GM18511 (cell line): ENCODE results near the gene UNC13A.

Experiments used
- ATAC-seq: cut with Tn5 transposase; IDR thresholded peaks from one replicate; pipeline ENCODE4 v1.9.1; 2021; ENCODE audit warnings: mild to moderate bottlenecking, moderate library complexity; ENCODE audit not compliant: unreplicated experiment

The UNC13A gene

DNA sequence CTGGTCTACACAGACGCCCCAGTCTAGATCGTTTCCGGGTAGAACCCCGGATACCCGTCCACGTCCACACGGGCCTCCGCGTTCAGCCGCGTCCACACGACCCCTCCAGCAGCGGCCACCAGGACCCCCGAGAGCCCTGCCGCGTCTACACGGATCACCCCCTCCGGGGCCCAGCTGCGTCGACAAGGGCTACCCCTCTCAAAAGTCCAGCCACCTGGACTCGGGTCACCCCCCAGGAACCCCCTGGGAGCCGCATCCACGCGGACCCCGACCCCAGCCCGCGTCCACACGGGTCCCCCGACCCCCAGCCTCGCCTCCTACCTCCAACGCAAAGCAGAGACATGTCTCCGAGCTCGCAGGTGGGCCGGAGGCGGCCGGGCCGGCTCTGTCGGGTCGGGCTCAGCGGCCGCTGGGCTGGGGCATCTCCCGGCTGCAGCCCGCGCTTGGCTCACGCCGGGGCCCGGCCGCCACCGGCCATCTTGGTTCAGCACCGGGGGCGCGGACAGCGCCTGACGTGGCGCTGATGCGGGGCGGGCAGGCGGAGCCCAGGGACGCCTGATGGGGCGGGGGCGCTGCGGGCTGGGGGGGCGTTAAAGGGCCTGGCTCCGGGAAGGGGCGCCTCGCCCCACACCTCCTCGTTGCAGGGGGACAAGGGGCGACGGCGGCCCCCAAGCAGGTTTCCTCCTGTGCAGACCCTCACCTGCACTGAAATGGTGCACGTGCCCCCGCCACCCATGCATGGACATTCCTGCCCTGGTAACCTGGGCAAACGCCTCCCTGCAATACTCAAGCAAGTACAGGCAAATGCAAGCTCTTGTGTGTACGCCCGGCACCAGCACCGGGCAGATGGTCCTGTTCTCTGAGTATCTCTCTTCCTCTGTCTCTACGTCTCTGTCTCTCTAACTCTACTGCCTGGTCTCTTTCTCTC lies at the start of gene UNC13A:
Gene UNC13A (minus strand): TSS at position 498 of the 928 bp plus-strand sequence. CDS start 155 bp downstream, at position 343.
- ATAC-seq: no peak

DNA sequence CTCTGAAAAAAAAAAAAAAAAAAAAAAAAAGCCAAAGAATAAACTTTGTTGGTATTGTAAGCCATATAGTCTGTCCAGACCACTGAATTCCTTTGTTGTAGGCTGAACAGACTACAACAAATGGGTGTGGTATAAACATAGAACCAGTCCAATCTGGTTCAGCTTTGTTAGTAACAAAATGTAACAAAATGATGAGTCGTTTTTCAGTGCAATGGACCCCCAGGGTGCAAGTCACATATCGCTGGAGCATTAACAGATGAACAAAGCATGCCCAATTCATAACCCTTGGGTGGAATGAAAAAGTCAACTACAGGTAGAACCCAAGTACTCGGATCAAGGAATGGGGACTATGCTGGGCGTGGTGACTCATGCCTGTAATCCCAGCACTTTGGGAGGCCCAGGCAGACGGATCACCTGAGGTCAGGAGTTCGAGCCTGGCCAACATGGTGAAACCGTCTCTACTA lies 49.6 kb upstream of the UNC13A start:
- no peak for ATAC-seq

DNA sequence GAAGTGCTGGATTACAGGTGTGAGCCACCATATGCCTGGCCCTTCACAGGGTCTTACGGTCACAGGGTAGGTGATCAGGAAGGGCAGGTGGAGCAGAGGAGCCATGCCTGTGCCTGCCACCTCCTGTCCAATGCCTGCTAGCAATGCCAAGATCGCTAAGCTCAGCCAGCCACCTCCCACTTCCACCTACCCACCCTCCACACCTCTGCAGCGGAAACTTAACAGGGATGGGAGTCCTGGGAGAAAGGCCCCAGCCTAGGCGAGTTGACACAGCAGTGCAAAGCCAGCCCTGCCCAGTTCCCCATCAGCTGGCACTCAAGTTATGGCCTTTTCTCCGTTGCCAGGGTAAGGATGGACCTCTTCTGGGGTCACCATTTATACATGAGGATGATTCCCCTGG lies 47.3 kb upstream of the UNC13A start:
- no peak for ATAC-seq

DNA sequence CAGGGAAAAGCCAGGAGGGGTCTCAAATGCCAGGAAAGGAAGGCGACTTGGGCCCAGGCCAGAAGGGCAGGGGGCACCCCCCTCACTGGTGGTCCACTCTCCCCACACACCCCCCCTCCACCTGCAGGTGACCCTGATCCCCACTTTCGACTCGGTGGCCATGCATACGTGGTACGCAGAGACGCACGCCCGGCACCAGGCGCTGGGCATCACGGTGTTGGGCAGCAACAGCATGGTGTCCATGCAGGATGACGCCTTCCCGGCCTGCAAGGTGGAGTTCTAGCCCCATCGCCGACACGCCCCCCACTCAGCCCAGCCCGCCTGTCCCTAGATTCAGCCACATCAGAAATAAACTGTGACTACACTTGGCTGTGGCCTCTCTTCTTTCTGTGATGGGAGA lies 46.0 kb upstream of the UNC13A start:
- no peak for ATAC-seq

DNA sequence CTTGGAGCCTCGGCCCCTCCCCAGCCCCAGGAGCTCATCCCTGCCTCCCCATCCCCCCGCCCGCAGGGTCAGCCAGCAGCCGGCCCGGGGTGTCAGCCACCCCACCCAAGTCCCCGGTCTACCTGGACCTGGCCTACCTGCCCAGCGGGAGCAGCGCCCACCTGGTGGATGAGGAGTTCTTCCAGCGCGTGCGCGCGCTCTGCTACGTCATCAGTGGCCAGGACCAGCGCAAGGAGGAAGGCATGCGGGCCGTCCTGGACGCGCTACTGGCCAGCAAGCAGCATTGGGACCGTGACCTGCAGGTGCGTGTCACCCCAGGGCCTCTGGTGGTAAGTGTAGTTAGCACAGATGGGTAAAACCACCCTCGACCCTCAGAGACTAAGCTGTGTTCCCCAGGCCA lies 45.0 kb upstream of the UNC13A start:
- no peak for ATAC-seq

DNA sequence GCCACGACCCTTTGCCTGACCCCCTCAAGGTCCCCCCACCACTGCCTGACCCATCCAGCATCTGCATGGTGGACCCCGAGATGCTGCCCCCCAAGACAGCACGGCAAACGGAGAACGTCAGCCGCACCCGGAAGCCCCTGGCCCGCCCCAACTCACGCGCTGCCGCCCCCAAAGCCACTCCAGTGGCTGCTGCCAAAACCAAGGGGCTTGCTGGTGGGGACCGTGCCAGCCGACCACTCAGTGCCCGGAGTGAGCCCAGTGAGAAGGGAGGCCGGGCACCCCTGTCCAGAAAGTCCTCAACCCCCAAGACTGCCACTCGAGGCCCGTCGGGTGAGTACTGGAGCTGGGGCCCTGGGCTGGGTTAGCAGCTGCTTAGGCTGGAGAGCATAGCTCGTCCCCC lies 39.7 kb upstream of the UNC13A start:
- ATAC-seq: no peak

DNA sequence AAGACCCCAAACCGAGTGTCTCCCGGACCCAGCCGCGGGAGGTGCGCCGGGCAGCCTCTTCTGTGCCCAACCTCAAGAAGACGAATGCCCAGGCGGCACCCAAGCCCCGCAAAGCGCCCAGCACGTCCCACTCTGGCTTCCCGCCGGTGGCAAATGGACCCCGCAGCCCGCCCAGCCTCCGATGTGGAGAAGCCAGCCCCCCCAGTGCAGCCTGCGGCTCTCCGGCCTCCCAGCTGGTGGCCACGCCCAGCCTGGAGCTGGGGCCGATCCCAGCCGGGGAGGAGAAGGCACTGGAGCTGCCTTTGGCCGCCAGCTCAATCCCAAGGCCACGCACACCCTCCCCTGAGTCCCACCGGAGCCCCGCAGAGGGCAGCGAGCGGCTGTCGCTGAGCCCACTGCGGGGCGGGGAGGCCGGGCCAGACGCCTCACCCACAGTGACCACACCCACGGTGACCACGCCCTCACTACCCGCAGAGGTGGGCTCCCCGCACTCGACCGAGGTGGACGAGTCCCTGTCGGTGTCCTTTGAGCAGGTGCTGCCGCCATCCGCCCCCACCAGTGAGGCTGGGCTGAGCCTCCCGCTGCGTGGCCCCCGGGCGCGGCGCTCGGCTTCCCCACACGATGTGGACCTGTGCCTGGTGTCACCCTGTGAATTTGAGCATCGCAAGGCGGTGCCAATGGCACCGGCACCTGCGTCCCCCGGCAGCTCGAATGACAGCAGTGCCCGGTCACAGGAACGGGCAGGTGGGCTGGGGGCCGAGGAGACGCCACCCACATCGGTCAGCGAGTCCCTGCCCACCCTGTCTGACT lies 39.0 kb upstream of the UNC13A start:
- ATAC-seq: no peak

DNA sequence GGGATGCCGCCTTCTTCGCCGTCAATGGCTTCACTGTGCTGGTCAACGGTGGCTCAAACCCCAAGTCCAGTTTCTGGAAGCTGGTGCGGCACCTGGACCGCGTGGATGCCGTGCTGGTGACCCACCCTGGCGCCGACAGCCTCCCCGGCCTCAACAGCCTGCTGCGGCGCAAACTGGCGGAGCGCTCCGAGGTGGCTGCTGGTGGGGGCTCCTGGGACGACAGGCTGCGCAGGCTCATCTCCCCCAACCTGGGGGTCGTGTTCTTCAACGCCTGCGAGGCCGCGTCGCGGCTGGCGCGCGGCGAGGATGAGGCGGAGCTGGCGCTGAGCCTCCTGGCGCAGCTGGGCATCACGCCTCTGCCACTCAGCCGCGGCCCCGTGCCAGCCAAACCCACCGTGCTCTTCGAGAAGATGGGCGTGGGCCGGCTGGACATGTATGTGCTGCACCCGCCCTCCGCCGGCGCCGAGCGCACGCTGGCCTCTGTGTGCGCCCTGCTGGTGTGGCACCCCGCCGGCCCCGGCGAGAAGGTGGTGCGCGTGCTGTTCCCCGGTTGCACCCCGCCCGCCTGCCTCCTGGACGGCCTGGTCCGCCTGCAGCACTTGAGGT lies 38.1 kb upstream of the UNC13A start:
- ATAC-seq: no peak

DNA sequence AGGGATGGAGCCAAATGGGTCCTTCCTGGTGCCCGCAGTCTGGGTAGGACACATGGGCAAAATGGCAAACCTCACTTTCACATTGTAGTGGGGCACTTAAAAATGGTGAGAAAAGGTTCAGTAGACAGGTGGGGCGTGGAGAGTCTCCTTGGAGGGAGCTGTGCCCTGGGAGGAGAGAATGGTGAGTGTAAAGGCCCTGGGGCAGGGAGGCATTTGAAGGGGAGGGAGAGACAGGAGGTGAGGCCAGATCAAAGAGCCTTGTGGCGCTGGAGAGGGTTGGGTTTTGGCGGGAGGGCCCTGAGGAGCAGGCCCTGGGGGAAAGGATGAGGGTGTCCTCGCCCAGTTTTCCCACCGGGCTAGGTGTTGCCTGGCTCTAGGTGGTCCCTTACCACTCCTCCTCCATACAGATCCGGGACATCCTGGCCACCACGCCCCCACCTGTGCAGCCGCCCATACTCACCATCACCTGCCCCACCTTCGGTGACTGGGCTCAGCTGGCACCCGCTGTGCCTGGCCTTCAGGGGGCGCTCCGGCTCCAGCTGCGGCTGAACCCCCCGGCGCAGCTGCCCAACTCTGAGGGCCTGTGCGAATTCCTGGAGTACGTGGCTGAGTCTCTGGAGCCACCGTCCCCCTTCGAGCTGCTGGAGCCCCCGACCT lies 37.4 kb upstream of the UNC13A start:
- ATAC-seq: no peak

DNA sequence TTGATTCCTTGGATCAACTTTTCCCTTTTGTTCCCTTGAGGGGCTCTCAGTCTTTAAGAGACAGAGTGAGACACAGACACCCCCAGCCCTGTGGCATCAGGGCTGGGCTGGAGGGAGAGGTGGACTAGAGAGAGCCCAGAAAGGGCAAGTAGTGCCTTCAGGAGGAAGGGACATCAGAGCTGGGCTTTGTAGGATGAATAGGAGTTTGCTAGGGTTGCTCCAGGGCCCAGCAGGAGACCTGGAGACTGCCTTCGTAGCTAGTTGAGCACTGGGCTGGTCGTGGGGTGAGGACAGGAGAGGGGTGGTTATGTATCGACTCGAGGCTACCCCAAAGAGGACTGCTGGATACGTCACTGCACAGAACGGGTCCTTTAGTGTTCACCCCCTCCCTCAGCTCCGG lies 36.5 kb upstream of the UNC13A start:
- no peak for ATAC-seq

DNA sequence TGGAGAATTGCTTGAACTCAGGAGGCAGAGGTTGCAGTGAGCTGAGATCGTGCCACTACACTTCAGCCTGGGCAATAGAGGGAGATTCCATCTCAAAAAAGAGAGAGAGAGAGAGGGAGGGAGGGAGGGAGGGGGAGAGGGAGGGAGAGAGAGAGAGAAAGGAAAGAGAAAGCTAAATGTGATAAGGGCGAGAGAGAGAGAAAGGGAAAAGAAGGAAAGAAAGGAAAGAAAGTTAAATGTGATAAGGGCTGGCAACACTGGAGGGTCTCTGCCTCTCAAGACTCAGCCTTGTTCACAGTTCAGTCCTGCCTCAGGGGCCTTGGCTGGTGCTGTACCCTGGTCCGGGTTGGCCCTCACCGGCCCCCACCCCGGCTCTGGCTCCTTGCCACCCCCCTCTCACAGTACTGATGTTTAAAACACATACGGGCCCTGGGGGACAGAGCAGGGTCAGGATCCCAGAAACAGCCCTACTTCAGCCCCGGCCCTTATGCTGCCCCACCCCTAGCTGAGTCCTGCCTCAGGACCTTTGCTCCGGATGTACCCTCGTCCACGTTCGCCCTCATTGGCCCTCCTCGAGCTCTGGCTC lies 34.6 kb upstream of the UNC13A start:
- no peak for ATAC-seq

DNA sequence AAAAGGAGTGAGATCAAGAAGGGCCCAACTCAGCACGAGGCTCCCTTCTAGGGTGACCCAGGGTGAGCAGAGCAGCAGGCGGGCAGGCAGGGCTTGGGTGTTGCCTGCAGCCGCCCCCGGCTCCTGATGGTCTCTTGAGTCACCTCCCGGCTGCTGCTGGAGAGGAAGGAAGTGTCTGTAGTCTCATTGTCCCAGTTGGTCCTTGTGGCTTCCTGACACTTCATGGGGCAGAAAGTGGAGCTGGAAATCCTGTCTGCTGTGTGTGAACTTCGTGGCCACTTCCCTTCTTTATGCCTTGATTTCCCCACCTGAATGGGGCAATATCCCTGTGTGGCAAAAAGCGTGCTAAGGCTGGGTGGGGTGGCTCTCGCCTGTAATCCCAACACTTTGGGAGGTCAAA lies 33.7 kb upstream of the UNC13A start:
- ATAC-seq: no peak

DNA sequence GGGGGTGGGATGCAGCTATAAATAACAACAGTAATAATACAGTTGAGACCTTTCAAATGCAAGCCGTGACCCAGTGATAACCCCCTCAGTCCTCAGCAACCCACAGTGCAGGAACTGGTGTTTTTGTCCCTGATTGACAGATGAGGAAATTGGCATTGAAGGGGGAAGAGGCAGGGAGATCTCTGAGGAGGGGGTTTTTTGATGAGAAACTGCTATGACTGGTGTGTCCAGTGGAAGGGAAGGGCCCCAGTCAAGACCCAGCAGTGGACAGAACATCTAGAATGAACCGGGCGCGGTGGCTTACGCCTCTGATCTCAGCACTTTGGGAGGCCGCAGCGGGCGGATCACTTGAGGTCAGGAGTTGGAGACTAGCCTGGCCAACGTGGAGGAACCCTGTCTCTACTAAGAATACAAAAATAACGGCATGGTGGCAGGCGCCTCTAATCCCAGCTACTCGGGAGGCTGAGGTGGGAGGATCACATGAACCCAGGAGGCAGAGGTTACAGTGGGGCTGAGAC lies 33.0 kb upstream of the UNC13A start:
- no peak for ATAC-seq

DNA sequence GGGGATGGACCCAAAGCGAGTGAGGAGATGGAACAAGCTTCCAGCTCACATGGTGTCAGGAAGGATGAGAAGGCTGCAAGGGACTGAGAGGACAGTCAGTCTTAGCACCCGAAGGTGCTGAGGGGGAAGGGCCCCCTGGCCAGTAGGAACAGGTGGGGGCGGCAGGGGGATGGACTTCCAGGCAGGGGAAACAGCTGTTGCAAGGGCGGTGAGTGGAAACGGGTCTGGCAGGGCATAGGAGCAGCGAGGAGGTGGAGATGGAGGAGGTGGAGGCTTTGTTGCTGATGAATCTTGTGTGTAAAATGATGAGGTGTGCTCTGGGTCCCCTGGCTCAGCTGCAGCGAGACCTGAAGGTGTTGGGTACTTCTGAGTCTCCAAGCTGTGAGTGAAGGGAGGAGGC lies 32.3 kb upstream of the UNC13A start:
- ATAC-seq: no peak

DNA sequence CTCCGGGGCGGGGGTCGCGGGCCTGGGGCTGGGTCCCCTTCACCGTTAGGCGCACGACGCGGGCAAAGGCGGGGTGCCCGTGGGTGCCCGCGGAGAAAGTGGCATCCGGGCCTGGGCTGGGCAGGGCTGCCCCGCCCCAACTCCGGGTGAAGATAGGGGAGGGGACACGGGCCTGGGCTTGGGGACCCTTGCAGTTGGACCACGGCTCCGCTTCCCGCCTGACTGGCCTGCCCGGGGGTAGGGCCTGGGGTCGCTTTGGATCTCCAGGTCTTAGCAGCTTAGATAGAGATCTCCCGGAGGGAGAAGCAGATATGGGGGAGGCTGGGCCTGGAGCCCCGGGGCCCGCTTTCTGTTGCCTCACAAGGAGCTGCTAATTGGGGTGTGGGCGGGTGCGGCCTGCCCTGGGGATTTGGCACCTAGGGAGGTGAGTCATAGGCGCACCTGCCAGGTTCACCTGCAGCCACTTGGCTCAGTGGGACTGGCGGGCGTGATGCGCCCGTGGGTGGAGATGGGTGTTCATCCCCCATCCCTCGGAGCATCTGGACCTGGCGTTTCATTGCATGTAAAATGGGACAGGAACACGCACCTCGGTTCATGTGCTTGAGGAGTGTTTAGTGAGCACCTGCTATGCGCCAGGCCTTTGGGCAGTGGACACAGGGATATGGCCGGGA lies 31.7 kb upstream of the UNC13A start:
- peak; percentile 31 for ATAC-seq

DNA sequence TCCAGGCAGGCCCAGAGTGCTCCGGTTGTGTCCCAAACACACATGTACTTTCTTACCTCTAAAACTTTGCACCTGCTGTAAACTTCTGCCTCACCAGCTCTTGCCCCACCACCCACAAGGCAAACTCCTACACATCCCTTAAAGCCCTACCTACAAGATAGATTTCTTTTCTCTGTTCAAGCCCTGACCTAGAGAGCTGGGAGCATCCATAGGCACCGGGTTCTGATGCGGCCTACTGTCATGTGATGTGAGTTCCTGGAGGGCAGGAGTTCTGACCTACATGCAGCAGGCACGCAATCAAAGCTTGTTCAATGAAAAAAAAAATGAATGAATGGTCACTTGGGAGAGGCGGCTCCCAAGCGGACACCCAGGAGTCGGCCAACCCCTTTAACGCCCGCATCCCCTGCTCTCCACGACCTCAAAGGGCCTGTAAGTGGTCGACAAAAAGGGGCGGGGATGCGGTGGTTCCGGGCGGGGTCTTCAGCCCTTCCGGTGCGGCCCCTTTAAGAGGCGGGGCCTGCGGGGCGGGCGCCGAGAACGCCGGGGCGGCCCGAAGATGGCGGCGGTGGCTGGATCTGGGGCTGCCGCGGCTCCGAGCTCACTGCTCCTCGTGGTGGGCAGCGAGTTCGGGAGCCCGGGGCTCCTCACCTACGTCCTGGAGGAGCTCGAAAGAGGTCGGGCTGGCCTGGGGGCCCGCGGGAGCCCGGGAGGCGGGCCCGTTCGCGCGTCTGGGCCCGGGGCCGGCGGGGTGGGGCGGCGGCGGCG lies 31.0 kb upstream of the UNC13A start, which contains the start of gene MAP1S:
Gene MAP1S (plus strand): TSS at position 534 of the 765 bp plus-strand sequence. CDS start 23 bp downstream, at position 557.
- peak; percentile 74 for ATAC-seq

DNA sequence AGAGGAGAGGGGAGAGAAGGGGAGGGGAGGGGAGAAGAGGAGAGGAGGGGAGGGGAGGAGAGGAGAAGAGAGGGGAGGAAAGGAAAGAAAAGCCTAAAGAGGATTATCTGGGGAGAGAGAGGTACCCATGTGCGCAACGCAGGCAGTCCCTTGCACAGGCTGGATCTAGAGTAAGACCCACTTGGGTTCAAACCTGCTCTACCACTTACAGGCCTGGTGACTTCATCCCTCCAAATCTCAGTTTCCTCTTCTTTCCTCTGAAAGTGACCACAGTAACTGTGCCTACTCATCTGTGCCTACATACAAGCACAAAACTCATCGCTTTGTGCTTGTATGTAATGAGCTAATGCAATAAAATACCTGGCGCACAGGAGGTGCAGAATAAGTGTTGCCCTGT lies 30.4 kb upstream of the UNC13A start:
- no peak for ATAC-seq

DNA sequence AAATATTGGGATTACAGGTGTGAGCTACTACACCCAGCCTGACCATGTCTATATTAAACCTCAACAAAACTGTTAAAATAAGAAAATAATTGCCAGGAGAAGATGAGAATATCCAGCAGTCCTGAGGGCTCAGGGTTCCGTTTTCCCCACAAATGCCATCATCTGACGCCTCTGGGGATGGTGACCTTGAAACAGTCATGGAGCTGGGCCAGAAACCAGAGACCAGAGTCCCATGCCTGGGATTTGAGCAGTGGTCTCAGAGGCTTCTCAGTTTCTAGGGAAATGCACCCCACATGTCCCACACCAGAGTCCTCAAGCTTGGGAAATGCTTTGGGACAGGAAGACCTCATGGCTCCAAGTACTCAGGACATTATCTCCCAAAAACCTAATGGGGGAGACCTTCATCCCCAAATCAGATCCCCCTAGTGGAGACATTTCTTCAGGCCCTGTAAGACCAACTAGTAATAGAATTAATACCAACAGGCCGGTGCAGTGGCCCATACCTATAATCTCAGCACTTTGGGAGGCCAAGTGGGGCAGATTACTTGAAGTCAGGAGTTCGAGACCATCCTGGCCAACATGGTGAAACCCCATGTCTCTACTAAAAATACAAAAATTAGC lies 28.3 kb upstream of the UNC13A start:
- ATAC-seq: no peak
